ENCODE results near the gene GALNTL6.

GRCh38 chr4:171940656-171941055 is 127.5 kb downstream of the GALNTL6 start:
- TF ChIP-seq, protein P1, sequence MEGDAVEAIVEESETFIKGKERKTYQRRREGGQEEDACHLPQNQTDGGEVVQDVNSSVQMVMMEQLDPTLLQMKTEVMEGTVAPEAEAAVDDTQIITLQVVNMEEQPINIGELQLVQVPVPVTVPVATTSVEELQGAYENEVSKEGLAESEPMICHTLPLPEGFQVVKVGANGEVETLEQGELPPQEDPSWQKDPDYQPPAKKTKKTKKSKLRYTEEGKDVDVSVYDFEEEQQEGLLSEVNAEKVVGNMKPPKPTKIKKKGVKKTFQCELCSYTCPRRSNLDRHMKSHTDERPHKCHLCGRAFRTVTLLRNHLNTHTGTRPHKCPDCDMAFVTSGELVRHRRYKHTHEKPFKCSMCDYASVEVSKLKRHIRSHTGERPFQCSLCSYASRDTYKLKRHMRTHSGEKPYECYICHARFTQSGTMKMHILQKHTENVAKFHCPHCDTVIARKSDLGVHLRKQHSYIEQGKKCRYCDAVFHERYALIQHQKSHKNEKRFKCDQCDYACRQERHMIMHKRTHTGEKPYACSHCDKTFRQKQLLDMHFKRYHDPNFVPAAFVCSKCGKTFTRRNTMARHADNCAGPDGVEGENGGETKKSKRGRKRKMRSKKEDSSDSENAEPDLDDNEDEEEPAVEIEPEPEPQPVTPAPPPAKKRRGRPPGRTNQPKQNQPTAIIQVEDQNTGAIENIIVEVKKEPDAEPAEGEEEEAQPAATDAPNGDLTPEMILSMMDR (IDR thresholded peaks at IDR 0.05) = no peak
- TF ChIP-seq POLR2A (IDR thresholded peaks at IDR 0.05) (no peak), POLR2AphosphoS5 (IDR thresholded peaks at IDR 0.05) (no peak)
